K562 (cell line): Measurements from ENCODE around the gene YLPM1. TPM values are rescaled to one million over a fixed set of nuclear protein-coding genes. Genes with fewer than 3 reads are reported as not detected.

Experiments used
- ATAC-seq: fragments of 200-7000 bp; cut with Tn5 transposase; 3 replicates; pipeline ENCODE4 v1.9.1; 2020; ENCODE audit warnings: moderate library complexity
- BruUV-seq: library from RNA; stranded (reverse); fragments of 400-500 nt; replicated peaks from 2 replicates; lab custom pipeline; 2021; lab: Mats Ljungman, UMichigan
- CTCF ChIA-PET: fragments of 300-600 bp; formaldehyde crosslinking; extraction: SDS; loops from one replicate; lab custom pipeline; 2021; ENCODE audit warnings: low intra/inter-chr PET ratio; lab: Yijun Ruan, JAX
- POLR2A ChIA-PET: fragments of 300-600, 350-650 bp; sonication (Branson Sonifier 250); formaldehyde crosslinking; extraction: SDS; loops from one replicate; lab custom pipeline; 2021; ENCODE audit warnings: antibody characterized with exemption, inconsistent platforms; lab: Yijun Ruan, JAX
- DNase-seq, 4 experiments: peaks; one replicate each; pipeline versions ENCODE4 v3.0.0 to v3.0.0-alpha.2; 2011 to 2018; ENCODE audit warnings: low spot score in 3 of 4, mixed read lengths in 3 of 4; ENCODE audit errors: extremely low read depth in 1 of 4
- FAIRE-seq: peaks from 2 replicates; lab custom pipeline; 2011; peaks lifted over from hg19 to GRCh38; lab: Jason Lieb, UNC
- H2AFZ ChIP-seq: 2 replicates; pipeline ENCODE4 v1.6.0; 2011; ENCODE audit warnings: low read depth, low read length, control low read depth, inconsistent platforms
- H3K27ac ChIP-seq: fragments of 200-600 bp; 3 replicates; pipeline ENCODE4 v1.8.0; 2011; ENCODE audit warnings: low read depth, mild to moderate bottlenecking, control low read depth, inconsistent platforms, low read length, moderate library complexity, mixed read lengths; ENCODE audit errors: extremely low read depth
- H3K27me3 ChIP-seq, 2 experiments: fragments of 300-600 bp in 1 of 2; 2 replicates in 1 of 2; 3 replicates in 1 of 2; pipeline versions ENCODE4 v1.6.0 to v1.8.0; 2011; ENCODE audit warnings: inconsistent platforms in 2 of 2, low read length in 2 of 2, mild to moderate bottlenecking in 1 of 2, mixed read lengths in 1 of 2, moderate library complexity in 1 of 2; ENCODE audit not compliant: control insufficient read depth in 2 of 2, insufficient read depth in 2 of 2
- H3K36me3 ChIP-seq: fragments of 300-600 bp; 3 replicates; pipeline ENCODE4 v1.8.0; 2011; ENCODE audit warnings: mild to moderate bottlenecking, low read length, inconsistent platforms; ENCODE audit not compliant: control insufficient read depth, insufficient read depth
- H3K4me1 ChIP-seq, 2 experiments: fragments of 200-600 bp in 1 of 2; replicated peaks in 1 of 2; 2 replicates in 1 of 2; 3 replicates in 1 of 2; pipeline versions ENCODE4 v1.5.1 to v1.8.0; 2011; ENCODE audit warnings: inconsistent platforms in 2 of 2, low read length in 2 of 2, mild to moderate bottlenecking in 1 of 2, mixed read lengths in 1 of 2, moderate library complexity in 1 of 2; ENCODE audit not compliant: control insufficient read depth in 2 of 2, insufficient read depth in 2 of 2
- H3K4me2 ChIP-seq: 2 replicates; pipeline ENCODE4 v1.6.1; 2011; ENCODE audit warnings: low read length, control low read depth, inconsistent platforms, mixed read lengths; ENCODE audit not compliant: insufficient read depth
- H3K4me3 ChIP-seq: fragments of 200-600 bp; sonication (generic), shearing (Covaris generic); 2 replicates; pipeline ENCODE4 v1.5.1; 2016; ENCODE audit warnings: control low read depth, inconsistent platforms
- H3K79me2 ChIP-seq: fragments of 200-600 bp; 3 replicates; pipeline ENCODE4 v1.8.0; 2011; ENCODE audit warnings: low read length, inconsistent platforms; ENCODE audit not compliant: control insufficient read depth, insufficient read depth
- H3K9ac ChIP-seq, 2 experiments: 2 replicates each; pipeline versions ENCODE4 v1.6.0 to v1.6.1; 2011; ENCODE audit warnings: low read depth in 2 of 2, low read length in 2 of 2, control low read depth in 1 of 2, inconsistent platforms in 1 of 2, mild to moderate bottlenecking in 1 of 2, mixed read lengths in 1 of 2; ENCODE audit not compliant: insufficient read depth in 1 of 2
- H3K9me1 ChIP-seq: one replicate; pipeline ENCODE4 v1.6.0; 2011; ENCODE audit warnings: inconsistent platforms, mild to moderate bottlenecking, low read length, moderate library complexity; ENCODE audit not compliant: control insufficient read depth, insufficient read depth
- H3K9me3 ChIP-seq: replicated peaks from 2 replicates; pipeline ENCODE4 v1.5.1; 2011; ENCODE audit warnings: low read depth, low read length, inconsistent platforms; ENCODE audit not compliant: control insufficient read depth, insufficient read depth
- H4K20me1 ChIP-seq: replicated peaks from 2 replicates; pipeline ENCODE4 v1.6.1; 2011; ENCODE audit warnings: low read length, inconsistent platforms, mixed read lengths; ENCODE audit not compliant: control insufficient read depth, insufficient read depth
- BRF1 ChIP-seq: IDR thresholded peaks from 3 replicates; pipeline ENCODE4 v1.6.1; 2011; ENCODE audit warnings: borderline replicate concordance, mild to moderate bottlenecking; ENCODE audit not compliant: insufficient read length; ENCODE audit errors: extremely low read depth
- CHD4 ChIP-seq: fragments of 200-600 bp; sonication (generic); IDR thresholded peaks from 3 replicates; pipeline ENCODE4 v1.6.1; 2012; ENCODE audit warnings: low read depth, mild to moderate bottlenecking, mixed read lengths, low read length, inconsistent platforms; ENCODE audit not compliant: insufficient read depth, insufficient replicate concordance, poor library complexity, severe bottlenecking
- MAFK ChIP-seq: IDR thresholded peaks from 2 replicates; pipeline ENCODE4 v1.6.1; 2011; ENCODE audit warnings: low read length, improper control_type of control experiment
- WGBS: fragments of 100-300 bp; shearing (Covaris generic); methylation state at CpG from one replicate; pipeline ENCODE4 v1.1.6; 2016; ENCODE audit warnings: low coverage, mixed read lengths; ENCODE audit not compliant: insufficient coverage; ENCODE audit errors: missing lambda C conversion rate; 5-methylcytosine and 5-hydroxymethylcytosine counted together
- in situ Hi-C: fragments of 300-500 bp; cut with MboI; formaldehyde crosslinking; loops from 4 replicates; pipeline ENCODE4 v1.15.0; 2018; ENCODE audit warnings: inconsistent platforms, mixed read lengths
- intact Hi-C: fragments of 100-400 bp; cut with micrococcal nuclease; formaldehyde crosslinking; loops from 2 replicates; pipeline ENCODE4 v1.14.2; 2022
- polyA plus RNA-seq, 8 experiments: library from polyadenylated mRNA; depleted of rRNA in 4 of 8; stranded (reverse) in 5 of 8; unstranded in 3 of 8; fragments of >200 nt; fragmentation: Nextera tagmentation in 2 of 8; fragmentation: Illumina TruSeq in 1 of 8; extraction: Ambion mirVana in 2 of 8; extraction: Trizol in 1 of 8; gene quantifications; 2 replicates each; pipeline versions ENCODE4 v1.2.1 to v1.2.3, GENCODE V29; 2011 to 2014; ENCODE audit warnings: inconsistent platforms in 1 of 8, missing spikeins in 1 of 8
- total RNA-seq, 7 experiments: library from RNA; depleted of rRNA in 6 of 7; stranded (reverse); fragments of >200 nt in 6 of 7; fragmentation: Illumina TruSeq in 2 of 7; extraction: Trizol in 2 of 7; gene quantifications; 2 replicates each; pipeline versions ENCODE4 v1.2.1 to v1.2.3, GENCODE V29; 2011 to 2021; ENCODE audit warnings: low replicate concordance in 1 of 7
- TF ChIP-seq, protein P1 (sequence below): fragments of 250-450 bp; sonication (Bioruptor Pico); IDR thresholded peaks from 2 replicates; pipeline ENCODE4 v1.5.0; 2021

The YLPM1 gene
- total and polyA plus RNA-seq, 9 of the 15 experiments (the other 6 are each of a cell fraction or from before 2014, with no cell fraction given): 7.2 to 32.7 (median 14.6) TPM

- Histone ChIP-seq H3K4me1 (no peaks in the 10 kb centered on the region), H3K9ac (no peak overlapping the region), H3K4me3 (no peak overlapping the region), H2AFZ (no peak overlapping the region), H3K79me2 (no peaks in the 10 kb centered on the region), H3K36me3 (peaks cover 42% of the 10 kb centered on the region; the same call in 2 of the 3 replicates), H3K9me1 (no peaks in the 10 kb centered on the region), H3K27ac (no peak overlapping the region), H3K9me3 (no peaks in the 10 kb centered on the region), H3K4me2 (no peak overlapping the region), H4K20me1 (no peaks in the 10 kb centered on the region), H3K27me3 (no peaks in the 10 kb centered on the region)
- TSS peak; percentile 18 for BruUV-seq
- CTCF ChIA-PET: no interaction called here
- DNase-seq (no peak), FAIRE-seq (no peak), ATAC-seq (no peak)
- POLR2A ChIA-PET: no interaction called here
- TF ChIP-seq CHD4: no peak
- TF ChIP-seq BRF1: no peak
- TF ChIP-seq, protein P1, sequence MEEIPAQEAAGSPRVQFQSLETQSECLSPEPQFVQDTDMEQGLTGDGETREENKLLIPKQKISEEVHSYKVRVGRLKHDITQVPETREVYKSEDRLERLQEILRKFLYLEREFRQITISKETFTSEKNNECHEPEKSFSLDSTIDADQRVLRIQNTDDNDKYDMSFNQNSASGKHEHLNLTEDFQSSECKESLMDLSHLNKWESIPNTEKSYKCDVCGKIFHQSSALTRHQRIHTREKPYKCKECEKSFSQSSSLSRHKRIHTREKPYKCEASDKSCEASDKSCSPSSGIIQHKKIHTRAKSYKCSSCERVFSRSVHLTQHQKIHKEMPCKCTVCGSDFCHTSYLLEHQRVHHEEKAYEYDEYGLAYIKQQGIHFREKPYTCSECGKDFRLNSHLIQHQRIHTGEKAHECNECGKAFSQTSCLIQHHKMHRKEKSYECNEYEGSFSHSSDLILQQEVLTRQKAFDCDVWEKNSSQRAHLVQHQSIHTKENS: no peak
- no peak for TF ChIP-seq MAFK
- intact Hi-C loops (no loop called here), in situ Hi-C loops (no loop called here)
- WGBS: 91% methylated on average over 5 of the region's 5 CpGs
Measured at GRCh38 chr14:74834692-74835392, 71.7 kb downstream of the YLPM1 start.
